Endothelial cell of umbilical vein (primary cell): ENCODE measurements around the gene KCTD16. TPM values are rescaled to one million over a fixed set of nuclear protein-coding genes. Genes with fewer than 3 reads are reported as not detected.

Source experiments
- BruUV-seq: library from RNA; stranded (reverse); fragments of 400-500 nt; replicated peaks from 2 replicates; lab custom pipeline; 2021; lab: Mats Ljungman, UMichigan
- CTCF ChIA-PET: fragments of 300-600, 350-600 bp; sonication (Branson Sonifier 250); formaldehyde crosslinking; loops from one replicate; lab custom pipeline; 2021; ENCODE audit warnings: antibody characterized with exemption, inconsistent platforms; lab: Charles Lee
- POLR2A ChIA-PET: fragments of 300-600, 350-600 bp; sonication (Branson Sonifier 250); formaldehyde crosslinking; loops from one replicate; lab custom pipeline; 2021; ENCODE audit warnings: antibody characterized with exemption, inconsistent platforms; lab: Charles Lee
- DNase-seq: peaks from one replicate; pipeline ENCODE4 v3.0.0-alpha.2; 2011; ENCODE audit warnings: low read depth, low spot score
- FAIRE-seq: peaks from 2 replicates; lab custom pipeline; 2011; peaks lifted over from hg19 to GRCh38; lab: Jason Lieb, UNC
- H2AFZ ChIP-seq: 2 replicates; pipeline ENCODE4 v1.6.0; 2012; ENCODE audit warnings: low read depth, low read length, control low read depth, inconsistent platforms
- H3K27ac ChIP-seq: 2 replicates; pipeline ENCODE4 v1.5.1; 2011; ENCODE audit warnings: low read depth, mild to moderate bottlenecking, control low read depth, low read length, moderate library complexity; ENCODE audit not compliant: insufficient read depth
- H3K27me3 ChIP-seq, 2 experiments: 2 replicates each; pipeline versions ENCODE4 v1.6.0 to v1.6.1; 2011; ENCODE audit warnings: low read length in 2 of 2, mixed read lengths in 1 of 2; ENCODE audit not compliant: control insufficient read depth in 2 of 2, insufficient read depth in 2 of 2
- H3K36me3 ChIP-seq, 2 experiments: 2 replicates in 1 of 2; 3 replicates in 1 of 2; pipeline ENCODE4 v1.5.1; 2011; ENCODE audit warnings: low read length in 2 of 2, mild to moderate bottlenecking in 1 of 2, moderate library complexity in 1 of 2; ENCODE audit not compliant: control insufficient read depth in 2 of 2, insufficient read depth in 2 of 2; ENCODE audit errors: extremely low read depth in 1 of 2
- H3K4me1 ChIP-seq: 3 replicates; pipeline ENCODE4 v1.5.1; 2011; ENCODE audit warnings: mild to moderate bottlenecking, low read length; ENCODE audit not compliant: control insufficient read depth, insufficient read depth; ENCODE audit errors: extremely low read depth
- H3K4me2 ChIP-seq: 2 replicates; pipeline ENCODE4 v1.6.1; 2011; ENCODE audit warnings: low read length, control low read depth, mixed read lengths; ENCODE audit not compliant: insufficient read depth
- H3K4me3 ChIP-seq, 3 experiments: fragments of 200-600 bp in 1 of 3; sonication (generic), shearing (Covaris generic) in 1 of 3; replicated peaks in 1 of 3; 2 replicates each; pipeline ENCODE4 v1.5.1; 2011 to 2016; ENCODE audit warnings: control low read depth in 3 of 3, low read length in 3 of 3, mild to moderate bottlenecking in 2 of 3, inconsistent platforms in 1 of 3, low read depth in 1 of 3, moderate library complexity in 1 of 3; ENCODE audit not compliant: insufficient read depth in 1 of 3
- H3K79me2 ChIP-seq: 2 replicates; pipeline ENCODE4 v1.6.0; 2012; ENCODE audit warnings: low read length, inconsistent platforms; ENCODE audit not compliant: control insufficient read depth, insufficient read depth
- H3K9ac ChIP-seq: replicated peaks from 2 replicates; pipeline ENCODE3; 2011; ENCODE audit warnings: low read length, control low read depth; ENCODE audit not compliant: insufficient read depth; ENCODE audit errors: extremely low read depth
- H3K9me1 ChIP-seq: replicated peaks from 3 replicates; pipeline ENCODE4 v1.6.0; 2011; ENCODE audit warnings: mild to moderate bottlenecking, low read length; ENCODE audit not compliant: control insufficient read depth, insufficient read depth; ENCODE audit errors: extremely low read depth
- H3K9me3 ChIP-seq: replicated peaks from 2 replicates; pipeline ENCODE4 v1.5.1; 2012; ENCODE audit warnings: low read length, inconsistent platforms; ENCODE audit not compliant: control insufficient read depth, insufficient read depth
- H4K20me1 ChIP-seq: replicated peaks from 2 replicates; pipeline ENCODE3; 2011; ENCODE audit warnings: mild to moderate bottlenecking, low read length; ENCODE audit not compliant: control insufficient read depth, insufficient read depth; ENCODE audit errors: extremely low read depth
- EZH2 ChIP-seq: IDR thresholded peaks from 2 replicates; pipeline ENCODE4 v1.6.1; 2012; ENCODE audit warnings: borderline replicate concordance, low read depth, mild to moderate bottlenecking, moderate library complexity, low read length, inconsistent platforms; ENCODE audit not compliant: severe bottlenecking
- FOS ChIP-seq: IDR thresholded peaks from 2 replicates; pipeline ENCODE4 v1.6.1; 2011; ENCODE audit warnings: mild to moderate bottlenecking, low read length, moderate library complexity, borderline replicate concordance; ENCODE audit not compliant: insufficient read depth
- GATA2 ChIP-seq: IDR thresholded peaks from 2 replicates; pipeline ENCODE4 v1.7.0; 2011; ENCODE audit warnings: low read depth, mild to moderate bottlenecking, moderate library complexity, mixed read lengths, low read length; ENCODE audit not compliant: insufficient read length, insufficient read depth
- JUN ChIP-seq: IDR thresholded peaks from 2 replicates; pipeline ENCODE4 v1.6.1; 2011; ENCODE audit warnings: borderline replicate concordance, low read depth; ENCODE audit not compliant: insufficient read length, insufficient read depth
- MYC ChIP-seq: IDR thresholded peaks from one replicate; pipeline ENCODE4 v1.6.1; 2011; ENCODE audit warnings: mild to moderate bottlenecking, low read depth, low read length
- POLR2A ChIP-seq: IDR thresholded peaks from 2 replicates; pipeline ENCODE4 v1.6.1; 2012; ENCODE audit warnings: low read depth, mild to moderate bottlenecking, control low read depth, low read length
- POLR2AphosphoS5 ChIP-seq: IDR thresholded peaks from 2 replicates; pipeline ENCODE4 v1.6.1; 2012; ENCODE audit warnings: low read depth, mild to moderate bottlenecking, control low read depth, low read length, moderate library complexity; ENCODE audit not compliant: insufficient read depth
- dilution Hi-C: fragments of 300-500 bp; cut with MboI; formaldehyde crosslinking; loops from one replicate; pipeline ENCODE4 v1.15.0; 2019; ENCODE audit warnings: low sequenced_read_pairs; ENCODE audit not compliant: extremely low pct_ligation_motif_present
- intact Hi-C: fragments of 100-400 bp; cut with micrococcal nuclease; formaldehyde crosslinking; loops from one replicate; pipeline ENCODE4 v1.10.0; 2022
- polyA plus RNA-seq, 4 experiments: library from polyadenylated mRNA; depleted of rRNA in 3 of 4; stranded (reverse) in 3 of 4; unstranded in 1 of 4; fragments of >200 nt; gene quantifications; 2 replicates each; pipeline versions ENCODE4 v1.2.1 to v1.2.3, GENCODE V29; 2011 to 2012; ENCODE audit warnings: missing spikeins in 1 of 4
- total RNA-seq: library from RNA; stranded (reverse); gene quantifications from 2 replicates; pipeline ENCODE4 v1.2.3, GENCODE V29; 2021
- TF ChIP-seq, protein P1 (sequence below), 2 donors: IDR thresholded peaks; 1 replicate in 1 of 2; 2 replicates in 1 of 2; pipeline ENCODE4 v1.5.1; 2011; ENCODE audit warnings: low read length in 2 of 2, mild to moderate bottlenecking in 2 of 2, moderate library complexity in 2 of 2, control low read depth in 1 of 2, inconsistent platforms in 1 of 2, low read depth in 1 of 2; ENCODE audit not compliant: insufficient read depth in 1 of 2; ENCODE audit errors: extremely low read depth in 1 of 2
- TF ChIP-seq, protein P2 (sequence below): IDR thresholded peaks from 2 replicates; pipeline ENCODE4 v1.6.1; 2011; ENCODE audit not compliant: insufficient read depth, insufficient read length

KCTD16 gene
- total and polyA plus RNA-seq, 2 donors (not counting 3 experiments of a cell fraction or from before 2014, with no cell fraction given), result 0.21 to 0.49 TPM

DNA sequence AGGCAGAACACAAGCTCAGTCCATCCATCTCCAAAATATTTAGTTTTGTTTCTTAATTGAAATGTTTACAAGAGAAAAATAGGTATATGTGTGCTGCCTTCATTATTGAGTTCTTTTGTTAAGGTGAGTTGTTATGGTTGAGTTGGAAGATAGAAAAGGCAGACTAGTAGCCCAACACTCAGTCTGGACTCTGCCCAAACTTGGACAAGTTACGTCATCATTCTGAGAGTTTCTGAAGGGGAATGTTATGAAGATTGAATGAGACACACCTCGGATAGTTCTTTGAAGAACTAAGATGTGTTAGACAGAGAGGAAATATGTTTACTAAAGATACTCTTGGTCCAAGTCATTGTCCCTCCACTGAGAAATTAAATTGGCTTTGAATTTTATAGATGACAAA lies 245.5 kb downstream of the KCTD16 start:
- H4K20me1 ChIP-seq, result no peaks in the 10 kb centered on the region
- H3K9me3 ChIP-seq, result no peaks in the 10 kb centered on the region
- no peaks in the 10 kb centered on the region for H3K36me3 ChIP-seq
- H3K4me2 ChIP-seq, result no peak overlapping the region
- no peaks in the 10 kb centered on the region for H3K27me3 ChIP-seq
- H3K4me1 ChIP-seq, result no peaks in the 10 kb centered on the region
- H3K27ac ChIP-seq, result no peak overlapping the region
- TF ChIP-seq, protein P1, sequence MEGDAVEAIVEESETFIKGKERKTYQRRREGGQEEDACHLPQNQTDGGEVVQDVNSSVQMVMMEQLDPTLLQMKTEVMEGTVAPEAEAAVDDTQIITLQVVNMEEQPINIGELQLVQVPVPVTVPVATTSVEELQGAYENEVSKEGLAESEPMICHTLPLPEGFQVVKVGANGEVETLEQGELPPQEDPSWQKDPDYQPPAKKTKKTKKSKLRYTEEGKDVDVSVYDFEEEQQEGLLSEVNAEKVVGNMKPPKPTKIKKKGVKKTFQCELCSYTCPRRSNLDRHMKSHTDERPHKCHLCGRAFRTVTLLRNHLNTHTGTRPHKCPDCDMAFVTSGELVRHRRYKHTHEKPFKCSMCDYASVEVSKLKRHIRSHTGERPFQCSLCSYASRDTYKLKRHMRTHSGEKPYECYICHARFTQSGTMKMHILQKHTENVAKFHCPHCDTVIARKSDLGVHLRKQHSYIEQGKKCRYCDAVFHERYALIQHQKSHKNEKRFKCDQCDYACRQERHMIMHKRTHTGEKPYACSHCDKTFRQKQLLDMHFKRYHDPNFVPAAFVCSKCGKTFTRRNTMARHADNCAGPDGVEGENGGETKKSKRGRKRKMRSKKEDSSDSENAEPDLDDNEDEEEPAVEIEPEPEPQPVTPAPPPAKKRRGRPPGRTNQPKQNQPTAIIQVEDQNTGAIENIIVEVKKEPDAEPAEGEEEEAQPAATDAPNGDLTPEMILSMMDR (IDR thresholded peaks at IDR 0.05; ENCODE audit: extremely low read depth in 1 of 2, insufficient read depth in 1 of 2, low read depth in 1 of 2, low read length in 2 of 2), result no peak
- TF ChIP-seq, protein P2, sequence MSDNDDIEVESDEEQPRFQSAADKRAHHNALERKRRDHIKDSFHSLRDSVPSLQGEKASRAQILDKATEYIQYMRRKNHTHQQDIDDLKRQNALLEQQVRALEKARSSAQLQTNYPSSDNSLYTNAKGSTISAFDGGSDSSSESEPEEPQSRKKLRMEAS, result no peak
- TF ChIP-seq POLR2AphosphoS5, result no peak
- TF ChIP-seq JUN, result no peak
- TF ChIP-seq FOS, result no peak
- TF ChIP-seq MYC, result no peak
- no peak for TF ChIP-seq GATA2
- TF ChIP-seq POLR2A, result no peak
- no peak for TF ChIP-seq EZH2
- DNase-seq (no peak), FAIRE-seq (no peak)
- no peaks in the 10 kb centered on the region for H3K9me1 ChIP-seq
- ChIA-PET POLR2A (no interaction called here), CTCF (interaction anchor here (0.6 to 1.3 kb wide), 2 partner anchors 12 to 1044 kb away, joined by 3 read pairs; no protein-coding TSS in a partner anchor)
- no peak overlapping the region for H3K9ac ChIP-seq
- dilution Hi-C loops, result no loop called here
- no TSS peak for BruUV-seq
- H3K79me2 ChIP-seq, result no peaks in the 10 kb centered on the region
- no peak overlapping the region for H2AFZ ChIP-seq
- no peak overlapping the region for H3K4me3 ChIP-seq
- intact Hi-C loops, result no loop called here
